Measurements from ENCODE around the gene PKDREJ. TPM values are rescaled to one million over a fixed set of nuclear protein-coding genes. Genes with fewer than 3 reads are reported as not detected.

PKDREJ gene
- total RNA-seq, 2 donors from 2014 or later = 0.68 TPM; not detected in 1

DNA sequence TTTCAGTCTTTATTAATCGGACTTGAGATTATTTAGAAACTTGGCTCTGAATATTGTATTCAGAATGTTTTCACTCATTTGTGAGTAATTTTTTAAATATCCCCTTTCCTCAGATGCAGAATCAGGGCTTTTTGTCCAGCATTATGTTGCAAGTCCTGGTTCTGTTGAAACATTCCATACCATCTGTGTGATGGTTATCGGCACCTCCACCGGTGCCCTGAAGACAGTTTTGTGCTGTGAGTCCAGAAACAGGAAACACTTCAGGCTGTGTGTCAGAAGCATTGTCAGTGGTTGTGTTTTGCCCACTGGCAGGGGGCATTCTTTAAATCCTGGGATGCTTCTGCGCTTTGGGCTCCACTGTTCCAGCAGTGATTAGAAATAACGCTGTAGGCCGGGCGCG is 33.4 kb downstream of the PKDREJ start:
- intact Hi-C loops (cut with DNase I) = no loop called here
- H3K4me3 ChIP-seq = no peak overlapping the region
- no peaks in the 10 kb centered on the region for H3K27me3 ChIP-seq (replicated peaks; ENCODE audit: insufficient read depth)
- H3K4me1 ChIP-seq (replicated peaks) = no peaks in the 10 kb centered on the region
- no peak for TF ChIP-seq POLR2AphosphoS5 (IDR thresholded peaks at IDR 0.05)
- TF ChIP-seq CTCF (IDR thresholded peaks at IDR 0.05) = no peak
- H3K9me3 ChIP-seq = no peaks in the 10 kb centered on the region
- H3K36me3 ChIP-seq = no peaks in the 10 kb centered on the region
- 94% methylated on average over 8 of the region's 8 CpGs for WGBS
- H3K27ac ChIP-seq = no peak overlapping the region
- DNase-seq (ENCODE audit: low spot score) = no peak

GRCh38 chr22:46226577-46226976 is 36.6 kb downstream of the PKDREJ start:
- 90% methylated on average over 7 of the region's 7 CpGs for WGBS
- no peaks in the 10 kb centered on the region for H3K36me3 ChIP-seq
- no peak overlapping the region for H3K27ac ChIP-seq
- H3K27me3 ChIP-seq (replicated peaks; ENCODE audit: insufficient read depth) = no peaks in the 10 kb centered on the region
- no peak overlapping the region for H3K4me3 ChIP-seq
- H3K4me1 ChIP-seq (replicated peaks) = no peaks in the 10 kb centered on the region
- H3K9me3 ChIP-seq = no peaks in the 10 kb centered on the region
- intact Hi-C loops (cut with DNase I) = no loop called here
- TF ChIP-seq POLR2AphosphoS5 (IDR thresholded peaks at IDR 0.05) (no peak), POLR2A (IDR thresholded peaks at IDR 0.05) (no peak), CTCF (IDR thresholded peaks at IDR 0.05) (no peak)
- DNase-seq (ENCODE audit: low spot score) = no peak

- Histone ChIP-seq H3K9me3 (no peaks in the 10 kb centered on the region), H3K27ac (no peak overlapping the region), H3K4me3 (no peak overlapping the region), H3K36me3 (no peaks in the 10 kb centered on the region), H3K27me3 (replicated peaks; ENCODE audit: insufficient read depth) (no peaks in the 10 kb centered on the region), H3K4me1 (replicated peaks) (no peaks in the 10 kb centered on the region)
- intact Hi-C loops (cut with DNase I) = no loop called here
- 86% methylated on average over 7 of the region's 7 CpGs for WGBS
- no peak for DNase-seq (ENCODE audit: low spot score)
- TF ChIP-seq POLR2AphosphoS5 (IDR thresholded peaks at IDR 0.05) (no peak), POLR2A (IDR thresholded peaks at IDR 0.05) (no peak)
Measured at GRCh38 chr22:46225631-46226030, 37.5 kb downstream of the PKDREJ start.

DNA sequence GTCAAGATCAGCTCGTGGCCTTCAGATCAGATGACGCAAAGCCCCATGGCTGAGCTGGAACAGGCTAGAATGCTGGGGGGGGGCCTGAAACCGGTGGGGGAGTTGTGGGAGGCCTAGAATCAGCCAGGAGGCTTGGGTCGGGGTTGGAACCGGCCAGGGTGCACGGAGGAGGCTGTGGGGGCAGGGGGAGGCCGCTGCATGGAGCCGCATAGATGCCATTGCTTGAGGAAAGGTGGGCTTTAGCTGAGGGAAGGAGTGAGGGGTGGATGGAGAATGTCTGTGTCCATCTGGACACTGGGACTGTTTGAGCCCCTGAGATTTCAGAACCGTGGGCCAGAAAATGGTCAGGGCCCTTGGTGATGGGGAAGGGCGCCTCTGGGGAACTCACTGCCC is 38.2 kb downstream of the PKDREJ start:
- Histone ChIP-seq H3K27ac (no peak overlapping the region), H3K9me3 (no peaks in the 10 kb centered on the region), H3K27me3 (replicated peaks; ENCODE audit: insufficient read depth) (no peaks in the 10 kb centered on the region), H3K36me3 (no peaks in the 10 kb centered on the region), H3K4me3 (no peak overlapping the region), H3K4me1 (replicated peaks) (no peaks in the 10 kb centered on the region)
- intact Hi-C loops (cut with DNase I) = no loop called here
- 80% methylated on average over 10 of the region's 10 CpGs for WGBS
- DNase-seq (ENCODE audit: low spot score) = no peak
- TF ChIP-seq POLR2AphosphoS5 (IDR thresholded peaks at IDR 0.05) = no peak
- no peak for TF ChIP-seq CTCF (IDR thresholded peaks at IDR 0.05)
- TF ChIP-seq POLR2A (IDR thresholded peaks at IDR 0.05) = no peak

- intact Hi-C loops (cut with DNase I) = no loop called here
- Histone ChIP-seq H3K4me3 (no peak overlapping the region), H3K27ac (no peak overlapping the region), H3K36me3 (no peaks in the 10 kb centered on the region), H3K27me3 (replicated peaks; ENCODE audit: insufficient read depth) (no peaks in the 10 kb centered on the region), H3K9me3 (no peaks in the 10 kb centered on the region), H3K4me1 (replicated peaks) (no peaks in the 10 kb centered on the region)
- 90% methylated on average over 23 of the region's 23 CpGs for WGBS
- TF ChIP-seq POLR2A (IDR thresholded peaks at IDR 0.05) (no peak), CTCF (IDR thresholded peaks at IDR 0.05) (no peak), POLR2AphosphoS5 (IDR thresholded peaks at IDR 0.05) (no peak)
- DNase-seq (ENCODE audit: low spot score) = no peak
Measured at GRCh38 chr22:46224044-46224897, 38.9 kb downstream of the PKDREJ start.

Data from prostate gland (tissue), 2 donors.